ENCODE results near the gene LINGO3.
"Not testable (repeated sequence)": the region's sequence is repeated elsewhere in the genome, so short reads cannot be mapped to it uniquely, and the experiment has no call there.

Gene LINGO3

GRCh38 chr19:2308114-2308556, at the start of gene LINGO3:
TSS of gene LINGO3 (minus strand) at chr19:2308154. CDS start at chr19:2291776, 16,378 bp downstream.
- Histone ChIP-seq H3K9me3 (no peaks in the 10 kb centered on the region), H3K4me1 (0 out of 2 replicates have a peak, but pooled peaks cover 3% of the 10 kb centered on the region), H3K4me3 (peak within 1 kb of the TSS; percentile 29), H3K27me3 (ENCODE audit: low read depth) (no peaks in the 10 kb centered on the region), H3K36me3 (replicated peaks) (no peaks in the 10 kb centered on the region)
- DNase-seq (ENCODE audit: low spot score in 2 of 2): no peak
- in situ Hi-C loops (cut with MboI; ENCODE audit: low sequenced_read_pairs): no loop called here

GRCh38 chr19:2356036-2356646, 48.2 kb upstream of the LINGO3 start:
- in situ Hi-C loops (cut with MboI; ENCODE audit: low sequenced_read_pairs): no loop called here
- Histone ChIP-seq H3K4me3 (no peak overlapping the region), H3K36me3 (replicated peaks) (no peaks in the 10 kb centered on the region; the same call in none of the 2 replicates), H3K27me3 (ENCODE audit: low read depth) (peaks cover 24% of the 10 kb centered on the region), H3K4me1 (no peaks in the 10 kb centered on the region), H3K9me3 (no peaks in the 10 kb centered on the region)
- DNase-seq (ENCODE audit: low spot score in 2 of 2): no peak

- no peaks in the 10 kb centered on the region; the same call in none of the 2 replicates for H3K36me3 ChIP-seq (replicated peaks)
- DNase-seq (ENCODE audit: low spot score in 2 of 2): no peak
- H3K27me3 ChIP-seq (ENCODE audit: low read depth): peaks cover 20% of the 10 kb centered on the region
- no peaks in the 10 kb centered on the region for H3K9me3 ChIP-seq
- no peaks in the 10 kb centered on the region for H3K4me1 ChIP-seq
- in situ Hi-C loops (cut with MboI; ENCODE audit: low sequenced_read_pairs): no loop called here
- H3K4me3 ChIP-seq: no peak overlapping the region
These were observed 47.4 kb upstream of the LINGO3 start for GRCh38 chr19:2355168-2356035.

- H3K36me3 ChIP-seq (replicated peaks): no peaks in the 10 kb centered on the region; the same call in none of the 2 replicates
- no peak overlapping the region for H3K4me3 ChIP-seq
- in situ Hi-C loops (cut with MboI; ENCODE audit: low sequenced_read_pairs): no loop called here
- H3K27me3 ChIP-seq (ENCODE audit: low read depth): peaks cover 14% of the 10 kb centered on the region
- no peaks in the 10 kb centered on the region for H3K4me1 ChIP-seq
- DNase-seq (ENCODE audit: low spot score in 2 of 2): no peak
- no peaks in the 10 kb centered on the region for H3K9me3 ChIP-seq
These were observed 46.7 kb upstream of the LINGO3 start for GRCh38 chr19:2354670-2355069.

GRCh38 chr19:2353887-2354592, 46.1 kb upstream of the LINGO3 start:
- no peaks in the 10 kb centered on the region; the same call in none of the 2 replicates for H3K36me3 ChIP-seq (replicated peaks)
- H3K4me3 ChIP-seq: no peak overlapping the region
- no peaks in the 10 kb centered on the region for H3K9me3 ChIP-seq
- DNase-seq (ENCODE audit: low spot score in 2 of 2): no peak
- no peaks in the 10 kb centered on the region for H3K4me1 ChIP-seq
- in situ Hi-C loops (cut with MboI; ENCODE audit: low sequenced_read_pairs): no loop called here
- peaks cover 8% of the 10 kb centered on the region for H3K27me3 ChIP-seq (ENCODE audit: low read depth)

DNA sequence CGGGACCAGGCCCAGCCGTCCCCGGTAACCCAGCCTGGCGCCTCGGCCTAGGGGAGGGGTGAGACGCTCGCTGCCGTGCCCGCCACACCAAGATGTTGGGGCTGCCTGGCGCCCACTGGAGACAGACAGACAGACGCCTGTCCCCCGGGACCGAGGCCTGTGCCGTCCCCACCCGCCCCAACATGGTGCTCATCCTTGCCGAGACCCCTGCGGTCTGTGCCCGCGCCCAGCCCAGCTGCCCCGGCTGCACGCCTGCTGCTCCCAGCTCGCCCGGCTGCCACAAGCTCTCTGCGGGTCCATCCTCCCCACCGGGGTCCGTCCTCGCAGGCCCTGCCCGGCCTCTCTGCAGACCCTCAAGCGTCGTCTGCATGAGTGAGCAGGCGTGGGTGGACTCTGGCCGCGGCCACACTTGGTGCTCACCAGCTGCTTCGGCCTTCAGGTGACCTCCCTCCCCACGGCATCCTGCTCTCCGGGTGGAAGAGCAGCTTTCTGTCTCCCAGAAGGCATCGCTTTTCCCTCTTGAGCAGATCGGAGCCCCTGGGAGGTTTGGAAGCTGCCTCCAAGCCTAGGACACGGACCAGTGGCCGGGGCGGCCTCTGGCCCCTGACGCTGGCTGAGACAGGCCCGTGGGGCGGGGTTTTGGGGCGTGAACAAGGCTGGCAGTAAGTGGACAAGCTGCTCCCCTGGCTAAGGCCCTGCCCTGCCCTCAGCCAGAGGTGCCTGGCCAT, 45.4 kb upstream of the LINGO3 start:
- in situ Hi-C loops (cut with MboI; ENCODE audit: low sequenced_read_pairs): no loop called here
- Histone ChIP-seq H3K27me3 (ENCODE audit: low read depth) (peaks cover under 1% of the 10 kb centered on the region), H3K4me3 (no peak overlapping the region), H3K9me3 (no peaks in the 10 kb centered on the region), H3K36me3 (replicated peaks) (no peaks in the 10 kb centered on the region; the same call in none of the 2 replicates), H3K4me1 (no peaks in the 10 kb centered on the region)
- DNase-seq (ENCODE audit: low spot score in 2 of 2): no peak

DNA sequence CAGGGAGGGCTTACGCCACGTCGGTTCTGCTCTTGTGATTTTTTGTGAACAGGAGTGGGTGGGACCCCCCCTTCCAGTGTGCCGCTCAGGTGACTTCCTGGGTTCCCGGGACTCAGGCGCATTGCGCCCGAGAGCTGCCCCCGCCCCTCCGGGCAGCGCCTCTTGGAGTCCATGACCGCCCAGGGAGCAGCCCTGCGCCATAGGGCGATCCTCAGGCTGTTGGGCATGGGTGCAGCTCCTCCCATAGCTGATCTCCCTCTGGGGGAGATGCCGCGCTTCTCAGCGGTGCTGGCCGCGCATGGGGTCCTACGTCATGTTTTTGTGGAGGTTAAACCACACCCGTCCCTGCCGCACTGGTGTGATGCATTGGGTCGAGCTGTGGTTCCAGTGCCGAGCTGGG, 44.2 kb upstream of the LINGO3 start:
- in situ Hi-C loops (cut with MboI; ENCODE audit: low sequenced_read_pairs): no loop called here
- no peaks in the 10 kb centered on the region for H3K4me1 ChIP-seq
- H3K4me3 ChIP-seq: no peak overlapping the region
- H3K27me3 ChIP-seq (ENCODE audit: low read depth): no peaks in the 10 kb centered on the region
- no peaks in the 10 kb centered on the region for H3K9me3 ChIP-seq
- H3K36me3 ChIP-seq (replicated peaks): no peaks in the 10 kb centered on the region; the same call in none of the 2 replicates
- DNase-seq (ENCODE audit: low spot score in 2 of 2): no peak

- Histone ChIP-seq H3K36me3 (replicated peaks) (no peaks in the 10 kb centered on the region; the same call in none of the 2 replicates), H3K4me3 (no peak overlapping the region), H3K9me3 (no peaks in the 10 kb centered on the region), H3K27me3 (ENCODE audit: low read depth) (no peaks in the 10 kb centered on the region), H3K4me1 (no peaks in the 10 kb centered on the region)
- in situ Hi-C loops (cut with MboI; ENCODE audit: low sequenced_read_pairs): no loop called here
- no peak for DNase-seq (ENCODE audit: low spot score in 2 of 2)
These were observed 43.6 kb upstream of the LINGO3 start for GRCh38 chr19:2351591-2351990.

- Histone ChIP-seq H3K36me3 (replicated peaks) (peaks cover 2% of the 10 kb centered on the region), H3K27me3 (ENCODE audit: low read depth) (no peaks in the 10 kb centered on the region), H3K4me3 (no peak overlapping the region), H3K9me3 (no peaks in the 10 kb centered on the region), H3K4me1 (no peaks in the 10 kb centered on the region)
- no peak for DNase-seq (ENCODE audit: low spot score in 2 of 2)
- in situ Hi-C loops (cut with MboI; ENCODE audit: low sequenced_read_pairs): no loop called here
These were observed 42.7 kb upstream of the LINGO3 start for GRCh38 chr19:2350656-2351055.

DNA sequence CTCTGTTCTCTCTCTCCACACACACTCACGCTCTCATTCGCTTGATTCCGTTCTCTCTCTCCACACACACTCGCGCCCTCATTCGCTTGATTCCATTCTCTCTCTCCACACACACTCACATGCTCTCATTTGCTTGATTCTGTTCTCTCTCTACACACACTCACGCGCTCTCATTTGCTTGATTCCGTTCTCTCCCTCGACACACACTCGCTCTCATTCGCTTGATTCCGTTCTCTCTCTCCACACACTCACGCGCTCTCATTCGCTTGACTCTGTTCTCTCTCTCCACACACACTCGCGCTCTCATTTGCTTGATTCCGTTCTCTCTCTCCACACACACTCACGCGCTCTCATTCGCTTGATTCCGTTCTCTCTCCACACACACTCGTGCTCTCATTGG, 41.9 kb upstream of the LINGO3 start:
- in situ Hi-C loops (cut with MboI; ENCODE audit: low sequenced_read_pairs); H3K36me3 ChIP-seq (replicated peaks); H3K27me3 ChIP-seq (ENCODE audit: low read depth); H3K4me1 ChIP-seq; H3K4me3 ChIP-seq; H3K9me3 ChIP-seq; DNase-seq (ENCODE audit: low spot score in 2 of 2): not testable (repeated sequence)

DNA sequence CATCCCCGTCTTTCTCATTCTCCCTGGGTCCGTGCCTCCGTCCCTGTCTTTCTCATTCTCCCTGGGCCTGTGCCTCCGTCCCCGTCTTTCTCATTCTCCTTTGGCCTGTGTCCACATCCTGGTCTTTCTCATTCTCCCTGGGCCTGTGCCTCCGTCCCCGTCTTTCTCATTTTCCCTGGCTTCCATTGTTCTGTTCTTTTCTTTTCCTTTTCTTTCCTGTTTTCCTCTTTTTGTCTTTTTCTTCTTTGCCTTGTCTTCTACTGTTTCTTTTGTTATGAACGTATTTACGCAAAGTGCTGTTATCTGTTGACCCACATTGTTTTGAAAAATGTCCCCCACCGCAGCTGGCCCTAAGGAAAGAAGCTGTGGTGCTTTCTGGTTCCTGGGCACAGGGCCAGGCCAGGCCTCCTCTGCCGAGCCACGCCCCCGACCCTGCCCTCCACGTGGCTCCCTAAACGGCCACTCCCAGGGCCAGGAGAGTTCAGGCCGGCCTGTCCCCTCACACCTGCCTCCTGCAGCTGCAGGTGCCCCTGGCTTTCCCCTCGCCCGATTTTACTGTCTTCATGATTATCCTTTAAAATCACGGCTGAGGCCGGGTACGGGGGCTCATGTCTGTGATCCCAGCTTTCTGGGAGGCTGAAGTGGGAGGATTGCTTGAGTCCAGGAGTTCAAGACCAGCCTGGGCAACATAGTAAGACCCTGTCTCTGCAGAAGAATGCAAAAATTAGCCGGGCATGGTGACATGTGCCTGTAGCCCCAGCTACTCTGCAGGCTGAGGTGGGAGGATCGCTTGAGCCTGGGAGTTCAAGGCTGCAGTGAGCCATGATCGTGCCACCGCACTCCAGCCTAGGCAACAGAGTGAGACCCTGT, 38.1 kb upstream of the LINGO3 start:
- DNase-seq (ENCODE audit: low spot score in 2 of 2): peak; percentile 41 to 73
- Histone ChIP-seq H3K4me1 (no peaks in the 10 kb centered on the region), H3K36me3 (replicated peaks) (peaks cover 10% of the 10 kb centered on the region), H3K4me3 (no peak overlapping the region), H3K27me3 (ENCODE audit: low read depth) (no peaks in the 10 kb centered on the region), H3K9me3 (no peaks in the 10 kb centered on the region)
- in situ Hi-C loops (cut with MboI; ENCODE audit: low sequenced_read_pairs): no loop called here

GRCh38 chr19:2345076-2345475, 37.1 kb upstream of the LINGO3 start:
- H3K4me1 ChIP-seq: no peaks in the 10 kb centered on the region
- peaks cover 13% of the 10 kb centered on the region for H3K36me3 ChIP-seq (replicated peaks)
- no peak for DNase-seq (ENCODE audit: low spot score in 2 of 2)
- no peaks in the 10 kb centered on the region for H3K27me3 ChIP-seq (ENCODE audit: low read depth)
- in situ Hi-C loops (cut with MboI; ENCODE audit: low sequenced_read_pairs): no loop called here
- no peak overlapping the region for H3K4me3 ChIP-seq
- H3K9me3 ChIP-seq: no peaks in the 10 kb centered on the region
